Stimulated activated CD4-positive, alpha-beta T cell treated with anti-CD3 and anti-CD28 coated beads, Interleukin-12 subunit alpha, Interleukin-12 subunit beta, amount 100 ng/mL, for 48 hours (primary cell): ENCODE measurements around the gene GNAL.
"Not testable (repeated sequence)": the region's sequence is repeated elsewhere in the genome, so short reads cannot be mapped to it uniquely, and the experiment has no call there.

Source experiments
- DNase-seq, 3 donors: peaks; one replicate each; pipeline ENCODE4 v3.0.0-alpha.2; 2020; ENCODE audit warnings: low read depth in 2 of 3, low spot score in 1 of 3

GNAL gene

DNA sequence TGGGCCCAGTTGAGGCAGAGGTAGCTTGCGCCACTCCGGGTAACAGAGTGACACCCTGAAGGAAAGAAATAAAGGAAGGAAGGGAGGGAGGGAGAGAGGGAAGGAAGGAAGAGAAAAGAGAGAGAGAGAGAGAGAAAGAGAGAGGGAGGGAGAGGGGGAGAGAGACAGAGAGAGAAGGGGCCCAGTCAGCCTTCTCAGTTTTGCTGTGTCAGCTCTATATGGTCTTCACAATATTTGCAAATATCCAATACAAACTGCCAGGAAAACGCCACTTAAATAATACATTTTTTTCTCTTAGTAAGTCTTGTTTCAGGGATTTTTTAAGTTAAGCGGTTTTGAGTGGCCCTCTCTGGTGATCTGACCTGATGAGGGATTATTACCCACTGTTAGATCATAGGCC, 156.6 kb downstream of the GNAL start:
- DNase-seq, result no peak

DNA sequence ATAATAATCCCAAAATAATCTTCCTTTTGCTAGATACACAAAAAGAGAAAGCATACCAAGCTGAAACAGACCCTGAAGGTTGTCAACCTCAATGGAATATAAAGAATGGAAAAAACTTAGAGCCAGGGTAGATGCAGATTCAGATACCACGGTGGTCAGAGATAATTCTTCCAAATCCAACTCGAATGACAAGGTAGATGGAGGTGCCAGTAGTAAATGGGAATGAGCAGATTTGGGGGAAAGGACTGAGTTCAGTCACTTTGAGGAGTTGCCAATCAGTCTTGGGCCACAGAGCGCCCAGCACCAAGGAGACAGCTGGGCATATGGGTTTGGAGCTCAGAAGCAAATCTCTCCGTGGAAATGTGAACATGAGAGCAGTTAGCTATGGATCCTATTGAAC, 158.7 kb downstream of the GNAL start:
- no peak for DNase-seq

DNA sequence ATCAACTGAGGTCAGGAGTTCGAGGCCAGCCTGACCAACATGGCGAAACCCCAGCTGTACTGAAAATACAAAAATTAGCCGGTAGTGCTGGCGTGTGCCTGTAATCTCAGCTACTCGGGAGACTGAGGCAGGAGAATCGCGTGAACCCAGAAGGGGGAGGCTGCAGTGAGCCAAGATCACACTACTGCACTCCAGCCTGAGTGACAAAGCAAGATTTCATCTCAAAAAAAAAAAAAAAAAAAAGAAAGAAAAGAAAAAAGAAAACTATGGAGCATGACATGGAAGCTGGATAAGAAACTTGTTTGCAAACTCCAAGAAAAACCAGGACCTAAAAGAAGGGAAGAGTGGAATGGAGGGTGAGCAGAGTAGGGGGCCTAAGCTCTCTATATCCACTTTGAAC, 160.2 kb downstream of the GNAL start:
- no peak for DNase-seq

DNA sequence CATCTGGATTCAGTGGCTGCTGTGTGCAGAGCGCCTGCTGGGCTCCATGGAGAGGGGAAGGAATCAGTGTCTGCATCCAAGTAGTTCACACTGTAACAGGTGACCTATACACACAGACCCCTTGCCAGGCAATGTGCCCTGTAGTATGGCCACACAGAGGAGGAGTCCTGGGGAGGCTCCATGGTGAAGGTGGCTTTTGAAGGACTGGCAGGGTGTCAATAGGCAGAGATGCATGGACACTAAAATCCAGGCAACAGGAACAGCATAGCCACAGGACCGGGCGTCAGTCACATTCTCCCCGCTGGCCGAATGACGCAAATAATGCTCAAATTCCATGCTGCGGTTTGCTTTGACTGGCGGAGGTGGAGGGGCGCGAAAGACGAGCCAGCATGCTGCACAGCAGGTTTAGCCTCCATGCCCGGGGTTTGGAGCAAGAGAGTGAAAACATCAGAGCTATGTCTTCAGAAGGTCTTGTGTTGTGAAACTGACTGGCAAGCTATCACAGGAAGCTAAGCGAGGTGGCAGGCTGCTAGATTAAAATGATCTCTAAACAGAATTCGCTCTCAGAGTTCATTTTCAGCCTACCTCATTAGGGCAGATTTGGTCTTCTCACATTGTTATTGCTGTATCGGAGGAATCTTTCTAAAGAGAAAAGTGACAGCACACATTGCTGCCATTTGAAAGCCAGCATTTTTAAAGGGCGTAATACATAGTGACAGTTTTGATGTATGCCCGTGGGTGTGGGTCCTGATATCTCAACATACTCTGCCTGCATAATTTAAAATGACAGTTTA, 161.0 kb downstream of the GNAL start:
- peak in 2 of 3 donors; percentile 25 to 33 for DNase-seq

DNA sequence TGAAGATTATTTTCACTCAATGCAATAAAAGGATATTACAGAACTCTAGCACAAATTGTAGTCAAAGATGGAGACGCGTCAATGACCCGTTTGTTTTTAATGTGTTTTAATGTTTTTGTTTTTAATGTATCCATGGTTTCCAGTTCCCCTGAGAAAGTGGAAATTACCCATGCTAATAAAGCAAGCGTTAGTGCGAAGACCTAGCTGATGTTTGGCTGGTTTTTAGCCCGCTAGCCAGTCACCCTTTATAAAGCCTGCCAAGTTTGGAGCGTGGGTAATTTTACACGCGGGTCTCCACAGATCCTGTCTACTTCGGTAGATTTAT, 161.7 kb downstream of the GNAL start:
- DNase-seq, result no peak

DNA sequence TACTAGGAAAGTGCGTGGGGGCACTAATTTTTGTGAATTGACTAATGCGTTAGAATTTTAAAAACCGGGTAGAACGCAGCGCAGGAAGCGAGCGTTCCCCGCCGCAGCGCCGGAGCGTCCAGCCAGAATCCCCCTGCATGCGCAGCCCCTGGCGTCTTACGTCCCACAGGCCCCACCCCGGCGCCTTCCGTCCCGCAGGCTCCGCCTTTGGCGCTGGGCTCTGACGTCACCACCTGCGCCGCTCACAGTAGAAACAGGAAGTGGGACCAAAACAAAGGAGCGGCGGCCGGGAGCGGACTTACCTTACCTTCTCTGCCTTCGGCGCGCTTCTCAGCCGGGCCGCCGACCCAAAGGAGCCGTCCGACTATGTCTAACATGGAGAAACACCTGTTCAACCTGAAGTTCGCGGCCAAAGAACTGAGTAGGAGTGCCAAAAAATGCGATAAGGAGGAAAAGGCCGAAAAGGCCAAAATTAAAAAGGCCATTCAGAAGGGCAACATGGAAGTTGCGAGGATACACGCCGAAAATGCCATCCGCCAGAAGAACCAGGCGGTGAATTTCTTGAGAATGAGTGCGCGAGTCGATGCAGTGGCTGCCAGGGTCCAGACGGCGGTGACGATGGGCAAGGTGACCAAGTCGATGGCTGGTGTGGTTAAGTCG, 162.2 kb downstream of the GNAL start, which contains the start of gene CHMP1B:
Gene CHMP1B (plus strand): TSS at position 268 of the 660 bp plus-strand sequence. CDS start 99 bp downstream, at position 367.
- DNase-seq, result peak; percentile 93 to 95 (median 95)

DNA sequence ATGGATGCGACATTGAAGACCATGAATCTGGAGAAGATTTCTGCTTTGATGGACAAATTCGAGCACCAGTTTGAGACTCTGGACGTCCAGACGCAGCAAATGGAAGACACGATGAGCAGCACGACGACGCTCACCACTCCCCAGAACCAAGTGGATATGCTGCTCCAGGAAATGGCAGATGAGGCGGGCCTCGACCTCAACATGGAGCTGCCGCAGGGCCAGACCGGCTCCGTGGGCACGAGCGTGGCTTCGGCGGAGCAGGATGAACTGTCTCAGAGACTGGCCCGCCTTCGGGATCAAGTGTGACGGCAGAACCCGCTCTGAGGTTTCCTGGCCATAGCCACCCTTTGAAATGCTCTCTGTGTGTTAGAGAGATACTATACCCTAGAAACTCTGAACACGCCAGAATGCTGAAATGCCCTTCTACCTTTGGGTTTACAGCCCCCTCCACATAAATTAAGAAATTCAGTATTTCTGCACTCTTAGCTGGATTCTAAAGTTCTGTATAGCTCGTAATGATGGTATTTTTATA, 162.8 kb downstream of the GNAL start:
- DNase-seq, result peak in 2 of 3 donors; percentile 14 to 23

DNA sequence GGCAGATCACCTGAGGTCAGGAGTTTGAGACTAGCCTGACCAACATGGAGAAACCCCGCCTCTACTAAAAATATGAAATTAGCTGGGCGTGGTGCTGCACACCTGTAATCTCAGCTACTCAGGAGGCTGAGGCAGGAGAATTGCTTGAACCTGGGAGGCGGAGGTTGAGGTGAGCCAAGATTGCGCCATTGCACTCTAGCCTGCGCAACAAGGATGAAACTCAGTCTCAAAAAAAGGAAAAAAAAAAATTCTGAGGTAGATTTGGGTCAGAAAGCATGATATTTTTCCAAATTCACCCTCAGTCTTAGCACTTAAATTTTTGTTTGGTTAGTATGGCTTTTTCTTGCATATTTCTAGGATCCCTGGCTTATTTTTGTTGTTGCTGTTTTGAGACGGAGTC, 165.5 kb downstream of the GNAL start:
- DNase-seq, result not testable (repeated sequence)

DNA sequence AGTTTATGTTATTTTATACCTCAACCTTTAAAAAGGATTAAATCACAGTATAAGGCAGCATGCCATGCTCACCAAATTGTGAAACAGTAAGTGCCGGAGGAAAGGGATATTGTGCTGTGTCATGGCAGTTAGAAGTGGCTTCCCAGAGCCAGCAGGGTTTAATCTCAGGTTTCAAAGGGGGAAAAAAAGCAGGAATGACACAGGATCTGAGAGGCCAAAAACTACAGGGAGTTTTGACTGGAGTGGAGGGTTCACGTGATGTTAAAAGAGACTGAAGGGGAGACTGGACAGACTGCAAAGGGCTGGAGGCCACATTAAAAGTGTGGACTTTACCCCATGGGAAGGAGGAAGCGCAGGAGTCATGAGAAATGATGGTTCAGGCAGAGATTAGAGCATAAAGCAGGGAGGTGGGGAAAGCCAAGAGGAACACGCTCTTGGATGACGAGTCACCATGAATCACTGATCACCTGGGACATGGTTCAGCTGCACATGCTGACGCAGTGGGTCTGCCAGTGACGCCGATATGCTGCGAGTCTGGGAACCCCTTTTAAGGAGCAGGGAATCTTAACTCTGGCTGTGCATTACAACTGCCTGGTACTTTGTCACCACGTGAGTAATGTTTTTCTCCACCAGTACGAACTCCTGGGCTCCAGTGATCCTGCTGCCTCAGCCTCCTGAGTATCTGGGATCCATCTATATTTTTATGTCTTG, 168.3 kb downstream of the GNAL start:
- no peak for DNase-seq

DNA sequence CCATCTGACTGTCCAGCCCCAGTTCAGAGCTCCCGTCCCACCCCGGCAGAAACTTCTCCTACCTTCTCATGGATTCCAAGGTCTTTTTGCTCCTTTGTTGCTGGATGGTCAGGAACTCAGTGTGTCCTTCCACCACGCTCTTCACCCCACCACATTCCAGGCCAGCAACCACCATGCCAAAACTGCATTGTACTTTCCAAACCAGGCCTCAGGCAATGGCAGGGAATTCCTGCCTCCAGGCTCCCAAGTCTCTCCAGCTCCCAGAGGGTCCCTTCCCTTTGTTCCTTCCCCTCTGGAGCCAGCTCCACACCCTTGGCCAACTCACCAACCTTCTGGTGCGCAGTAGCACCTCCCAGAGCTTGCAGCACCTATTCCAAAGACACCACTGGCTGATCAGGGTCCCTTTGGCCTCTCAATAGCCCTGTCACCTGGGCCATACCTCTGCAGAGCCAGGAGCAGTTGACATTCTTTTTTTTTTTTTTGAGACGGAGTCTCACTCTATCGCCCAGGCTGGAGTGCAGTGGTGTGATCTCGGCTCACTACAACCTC, 170.3 kb downstream of the GNAL start:
- DNase-seq, result no peak

DNA sequence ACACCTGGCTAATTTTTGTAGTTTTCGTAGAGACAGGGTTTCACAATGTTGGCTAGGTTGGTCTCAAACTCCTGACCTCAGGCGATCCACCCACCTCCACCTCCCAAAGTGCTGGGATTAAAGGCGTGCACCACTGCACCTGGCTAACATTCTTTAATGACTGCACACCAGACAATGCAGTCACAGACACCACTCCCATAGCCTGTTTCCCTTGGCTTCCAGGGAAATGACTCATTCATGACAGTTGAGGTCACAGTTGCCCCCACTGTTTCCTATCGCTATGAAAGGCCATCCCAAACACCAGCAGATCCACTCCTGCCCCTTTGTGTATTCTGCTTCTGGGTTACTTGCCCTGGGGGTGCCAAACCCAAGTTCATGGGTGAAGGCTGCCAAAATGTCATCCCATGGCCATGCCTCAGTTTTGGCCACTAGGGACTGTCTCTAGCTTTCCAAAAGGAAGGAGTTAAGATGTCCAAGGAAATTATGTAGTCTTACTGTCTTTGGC, 170.9 kb downstream of the GNAL start:
- no peak for DNase-seq

DNA sequence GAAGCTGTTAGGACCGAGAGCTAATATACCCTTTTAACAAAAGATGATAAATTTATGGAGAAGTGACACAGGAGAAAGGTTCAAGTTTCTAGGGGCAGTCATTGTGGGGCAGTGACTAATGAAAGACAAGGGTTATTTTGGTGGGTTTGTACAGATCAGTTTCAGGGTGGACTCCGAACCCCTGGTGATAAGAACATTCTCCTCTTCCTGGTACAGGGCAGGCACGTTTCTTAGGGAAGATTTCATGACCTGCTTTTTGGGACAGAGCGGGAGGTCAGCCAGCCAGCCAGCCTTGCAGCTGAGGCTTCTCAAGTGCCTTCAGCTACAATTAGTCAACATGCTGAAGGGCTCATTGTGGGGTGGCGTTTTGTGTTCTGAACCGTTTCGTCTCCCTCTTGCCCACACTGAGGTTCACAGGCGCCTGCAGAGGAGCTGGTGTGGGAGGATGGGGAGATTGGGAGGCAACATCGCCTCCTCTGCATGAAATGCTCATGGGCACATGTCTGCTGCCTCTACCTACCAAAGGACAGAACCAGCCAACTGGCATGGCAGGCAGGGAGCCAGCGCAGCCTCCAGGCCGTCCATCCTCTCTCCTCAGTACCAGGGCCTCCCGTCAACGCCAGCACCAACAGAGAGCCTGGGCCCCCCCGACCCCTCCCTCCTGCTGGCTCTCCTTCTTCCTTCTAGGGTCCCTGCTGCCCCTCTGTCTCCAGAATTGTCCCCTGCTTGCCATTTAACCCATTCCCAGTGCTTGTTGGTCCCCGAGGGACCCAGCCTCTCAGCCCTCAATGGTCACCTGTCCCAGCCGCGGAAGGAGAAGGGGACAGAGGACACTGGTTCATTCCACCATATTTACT, 171.8 kb downstream of the GNAL start:
- DNase-seq, result no peak

DNA sequence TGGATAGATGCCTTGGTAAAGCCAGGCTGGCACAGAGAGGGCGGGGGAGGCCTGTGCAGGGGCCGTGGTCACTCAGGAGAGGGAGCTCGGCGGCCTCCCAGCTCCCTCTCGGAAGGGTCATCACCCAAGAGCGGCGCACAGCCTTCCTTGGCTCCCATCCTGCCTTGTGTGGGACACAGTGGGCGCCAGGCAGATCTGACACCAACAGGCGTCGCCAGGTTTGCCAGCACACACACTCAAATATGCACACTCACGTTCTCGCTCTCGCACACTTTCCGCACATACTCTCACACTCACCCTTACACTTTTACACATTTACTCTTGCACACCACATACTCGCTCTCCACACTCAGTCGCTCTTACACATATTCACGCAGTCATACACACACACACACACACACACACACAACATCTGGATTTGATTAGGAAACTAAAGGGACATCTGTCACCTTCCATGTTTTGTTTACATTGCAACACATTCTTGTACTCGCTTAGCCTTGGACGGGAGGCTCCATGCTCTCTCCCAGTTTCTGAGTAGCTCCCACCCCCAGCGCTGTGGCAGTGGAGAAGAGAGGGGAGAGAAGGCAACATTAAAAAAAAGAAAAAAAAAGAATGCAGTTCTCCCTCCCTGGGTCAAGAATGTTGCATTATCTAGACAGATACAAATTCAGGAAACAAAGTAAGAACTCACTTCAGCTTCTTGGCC, 172.7 kb downstream of the GNAL start:
- no peak for DNase-seq

DNA sequence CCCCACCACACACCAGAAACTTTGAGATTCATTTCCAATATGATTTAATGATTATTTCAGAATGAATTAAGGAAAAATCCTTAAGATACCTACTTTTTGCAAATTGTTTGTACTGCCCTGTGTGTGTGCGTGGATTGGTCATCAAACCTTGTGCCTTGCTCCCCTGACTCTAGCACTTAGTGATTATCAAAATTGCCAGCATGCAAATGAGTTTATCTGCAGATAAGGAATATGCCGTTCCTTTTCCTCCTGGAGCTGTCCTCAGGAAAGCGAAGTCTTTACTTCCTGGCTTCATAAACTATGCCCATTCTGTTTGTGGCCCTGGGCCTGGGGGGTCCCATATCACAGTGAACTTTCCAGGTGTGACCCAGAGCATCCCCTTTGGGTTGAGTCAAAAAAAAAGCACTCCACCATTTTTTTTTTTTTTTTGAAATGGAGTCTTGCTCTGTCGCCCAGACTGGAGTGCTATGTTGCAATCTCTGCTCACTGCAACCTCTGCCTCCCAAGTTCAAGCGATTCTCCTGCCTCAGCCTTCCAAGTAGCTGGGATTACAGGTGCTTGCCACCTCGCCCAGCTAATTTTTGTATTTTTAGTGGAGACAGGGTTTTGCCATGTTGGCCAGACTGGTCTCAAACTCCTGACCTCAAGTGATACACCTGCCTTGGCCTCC, 173.5 kb downstream of the GNAL start:
- no peak for DNase-seq

DNA sequence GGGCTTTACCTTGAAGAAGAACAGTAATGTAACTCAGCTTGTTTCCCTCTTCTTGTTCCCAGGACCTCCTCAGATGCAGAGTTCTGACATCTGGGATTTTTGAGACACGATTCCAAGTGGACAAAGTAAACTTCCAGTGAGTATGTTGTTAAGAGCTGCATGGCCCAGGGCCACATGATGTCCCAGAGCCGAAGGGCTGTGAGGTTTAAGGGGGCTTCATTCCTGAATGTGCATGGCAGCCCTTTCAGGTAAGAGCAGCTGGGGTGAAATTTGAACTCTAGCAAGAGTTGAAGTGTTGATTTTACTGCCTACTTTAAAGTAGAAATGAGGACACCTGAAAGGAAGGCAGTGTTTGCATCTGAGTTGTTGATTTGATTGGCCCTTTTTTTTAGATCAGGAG, 175.4 kb downstream of the GNAL start:
- no peak for DNase-seq

DNA sequence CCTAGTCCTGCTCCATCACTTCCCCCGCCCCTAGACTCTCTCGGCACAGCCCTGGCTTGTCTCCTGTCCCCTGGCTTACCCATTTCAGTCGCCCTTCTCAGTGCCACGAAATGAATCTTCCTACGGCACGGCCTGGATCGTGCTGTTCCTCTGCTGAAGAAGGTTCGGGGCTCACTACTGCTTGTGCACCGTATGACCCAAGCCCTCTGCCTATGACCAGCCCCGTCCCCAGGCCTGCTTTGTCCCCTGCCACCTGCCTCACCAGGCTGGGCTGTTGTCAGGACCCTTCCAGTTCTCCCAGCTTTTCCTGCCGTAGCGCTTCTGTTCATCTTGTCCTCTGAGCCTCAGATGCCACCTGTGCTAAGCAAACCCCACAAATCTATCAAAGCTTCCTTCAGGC, 176.0 kb downstream of the GNAL start:
- DNase-seq, result no peak

DNA sequence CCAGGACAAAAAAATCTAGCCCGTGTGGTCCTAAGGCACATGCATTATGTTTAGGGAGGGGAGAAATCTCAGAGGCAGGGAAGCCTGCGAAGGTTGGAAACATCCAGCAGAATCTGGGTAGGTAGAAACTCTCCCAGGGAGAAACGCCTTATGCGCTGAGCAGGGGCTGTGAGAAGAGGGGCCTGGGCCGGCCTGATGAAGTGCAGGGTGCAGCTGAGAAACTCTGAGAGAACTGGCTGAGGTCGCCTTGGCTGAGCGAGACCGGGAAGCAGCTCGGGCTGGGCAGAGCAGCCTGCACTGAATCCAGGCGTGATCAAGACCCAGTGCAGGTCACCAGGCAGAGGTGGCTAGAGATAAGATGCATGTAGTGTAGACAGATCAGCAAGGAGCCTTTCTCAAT, 177.3 kb downstream of the GNAL start:
- no peak for DNase-seq

DNA sequence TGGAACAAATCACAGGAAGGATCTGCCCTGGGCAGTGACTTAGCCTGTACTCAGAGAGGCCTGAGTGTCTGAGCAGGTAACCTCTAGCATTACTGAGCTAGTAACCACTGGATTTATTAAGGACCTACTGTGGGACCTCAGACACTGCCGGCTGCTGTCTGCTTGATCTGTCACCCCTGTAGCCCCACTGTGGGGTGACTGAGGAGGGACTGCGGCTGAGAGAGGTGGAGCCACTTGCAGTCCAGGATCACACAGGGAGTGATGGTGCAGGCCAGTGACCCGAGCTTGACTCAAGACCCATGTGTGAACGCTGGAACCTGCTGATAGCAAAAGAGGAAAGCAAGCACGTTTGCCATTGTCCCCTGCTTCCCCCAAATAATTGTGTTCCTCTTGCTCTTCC, 177.7 kb downstream of the GNAL start:
- DNase-seq, result no peak

DNA sequence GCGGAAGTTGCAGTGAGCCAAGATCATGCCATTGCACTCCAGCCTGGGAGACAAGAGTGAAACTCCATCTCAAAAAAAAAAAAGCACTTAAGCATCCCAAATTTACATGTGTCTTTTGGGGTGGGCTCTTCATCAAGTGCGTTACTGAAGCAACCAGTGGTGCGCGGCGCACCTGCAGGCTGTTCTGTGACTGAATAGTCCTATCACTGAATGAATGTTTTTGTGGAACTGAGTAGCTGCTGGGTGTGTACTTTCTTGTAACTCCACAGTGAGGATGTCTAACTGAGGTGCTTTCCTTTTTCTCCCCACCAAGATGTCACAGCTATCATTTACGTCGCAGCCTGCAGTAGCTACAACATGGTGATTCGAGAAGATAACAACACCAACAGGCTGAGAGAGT, 179.2 kb downstream of the GNAL start:
- DNase-seq, result no peak
